SK-N-SH (cell line): Measurements from ENCODE around the gene KLK11. TPM values are rescaled to one million over a fixed set of nuclear protein-coding genes. Genes with fewer than 3 reads are reported as not detected.

Experiments
- CTCF ChIA-PET: fragments of 300-600, 350-600 bp; formaldehyde crosslinking; extraction: SDS; loops from one replicate; lab custom pipeline; 2021; lab: Yijun Ruan, JAX
- POLR2A ChIA-PET: fragments of 350-600 bp; sonication (Branson Sonifier 250); formaldehyde crosslinking; extraction: SDS; loops from one replicate; lab custom pipeline; 2020; ENCODE audit warnings: antibody characterized with exemption, inconsistent platforms; lab: Yijun Ruan, JAX
- DNase-seq: peaks from one replicate; pipeline ENCODE4 v3.0.0; 2012
- H2AFZ ChIP-seq: fragments of 200-600 bp; sonication (generic); 2 replicates; pipeline ENCODE4 v1.8.1; 2016; ENCODE audit warnings: antibody characterized with exemption, mild to moderate bottlenecking, low read depth
- H3F3A ChIP-seq: fragments of 200-600 bp; sonication (generic); replicated peaks from 2 replicates; pipeline ENCODE3; 2016; ENCODE audit warnings: antibody characterized with exemption, mild to moderate bottlenecking; ENCODE audit not compliant: insufficient read depth
- H3K27ac ChIP-seq, 2 experiments: fragments of 200-500 bp in 1 of 2; fragments of 200-600 bp in 1 of 2; sonication (Bioruptor generic) in 1 of 2; sonication (generic), shearing (Covaris generic) in 1 of 2; 2 replicates each; pipeline versions ENCODE4 v1.5.1 to v1.6.1; 2014 to 2016; ENCODE audit warnings: low read depth in 2 of 2, inconsistent platforms in 1 of 2, low read length in 1 of 2, mild to moderate bottlenecking in 1 of 2, mixed read lengths in 1 of 2
- H3K27me3 ChIP-seq: fragments of 200-600 bp; sonication (generic), shearing (Covaris generic); 2 replicates; pipeline ENCODE4 v1.6.1; 2016; ENCODE audit warnings: mixed run types; ENCODE audit not compliant: insufficient read depth
- H3K36me3 ChIP-seq, 2 experiments: fragments of 200-500 bp in 1 of 2; fragments of 200-600 bp in 1 of 2; sonication (Bioruptor generic) in 1 of 2; sonication (generic) in 1 of 2; replicated peaks in 1 of 2; 2 replicates each; pipeline versions ENCODE3 to v1.5.1; 2014 to 2016; ENCODE audit warnings: low read length in 1 of 2, mild to moderate bottlenecking in 1 of 2; ENCODE audit not compliant: insufficient read depth in 2 of 2, control insufficient read depth in 1 of 2
- H3K4me1 ChIP-seq, 2 experiments: fragments of 200-500 bp in 1 of 2; fragments of 200-600 bp in 1 of 2; sonication (Bioruptor generic) in 1 of 2; sonication (generic), shearing (Covaris generic) in 1 of 2; 2 replicates each; pipeline versions ENCODE4 v1.5.1 to v1.6.1; 2014 to 2016; ENCODE audit warnings: low read depth in 1 of 2, low read length in 1 of 2, mixed run types in 1 of 2; ENCODE audit not compliant: insufficient read depth in 2 of 2, control insufficient read depth in 1 of 2
- H3K4me2 ChIP-seq: fragments of 200-600 bp; sonication (generic), shearing (Covaris generic); 2 replicates; pipeline ENCODE4 v1.6.1; 2017; ENCODE audit warnings: mixed run types
- H3K4me3 ChIP-seq, 2 experiments: fragments of 200-500 bp in 1 of 2; fragments of 200-600 bp in 1 of 2; sonication (Bioruptor generic) in 1 of 2; sonication (generic), shearing (Covaris generic) in 1 of 2; 2 replicates each; pipeline versions ENCODE4 v1.5.1 to v1.8.1; 2014 to 2016; ENCODE audit warnings: low read depth in 2 of 2, inconsistent platforms in 1 of 2, low read length in 1 of 2, mild to moderate bottlenecking in 1 of 2, mixed read lengths in 1 of 2, moderate library complexity in 1 of 2
- H3K79me2 ChIP-seq: fragments of 200-600 bp; sonication (generic); 2 replicates; pipeline ENCODE4 v1.8.1; 2017; ENCODE audit warnings: mild to moderate bottlenecking; ENCODE audit not compliant: insufficient read depth
- H3K9ac ChIP-seq: fragments of 200-600 bp; sonication (generic); 2 replicates; pipeline ENCODE4 v1.6.1; 2017; ENCODE audit warnings: mixed run types
- H3K9me2 ChIP-seq: fragments of 200-600 bp; sonication (generic); 2 replicates; pipeline ENCODE4 v1.6.1; 2017; ENCODE audit warnings: mixed run types
- H3K9me3 ChIP-seq: fragments of 200-600 bp; sonication (generic); 2 replicates; pipeline ENCODE4 v1.6.1; 2017; ENCODE audit warnings: mixed run types, mild to moderate bottlenecking, moderate library complexity
- H4K20me1 ChIP-seq: fragments of 200-600 bp; sonication (generic); 2 replicates; pipeline ENCODE4 v1.6.1; 2017; ENCODE audit warnings: mild to moderate bottlenecking, mixed run types; ENCODE audit not compliant: insufficient read depth
- CTCF ChIP-seq: fragments of 200-600 bp; sonication (generic); IDR thresholded peaks from 2 replicates; pipeline ENCODE4 v1.6.1; 2017; ENCODE audit warnings: antibody characterized with exemption, mild to moderate bottlenecking, moderate library complexity
- FOSL2 ChIP-seq: IDR thresholded peaks from 2 replicates; pipeline ENCODE4 v1.4.0; 2012; ENCODE audit warnings: low read depth, mild to moderate bottlenecking, moderate library complexity, borderline replicate concordance
- FOXJ3 ChIP-seq: sonication (generic); formaldehyde crosslinking; IDR thresholded peaks from 2 replicates; pipeline ENCODE4 v1.5.1; 2020; ENCODE audit warnings: mild to moderate bottlenecking, missing genetic modification reagents
- GABPA ChIP-seq: IDR thresholded peaks from 2 replicates; pipeline ENCODE4 v1.4.0; 2012; ENCODE audit warnings: low read depth, mild to moderate bottlenecking
- IRF3 ChIP-seq: fragments of 150-350 bp; IDR thresholded peaks from 2 replicates; pipeline ENCODE4 v1.6.1; 2016; ENCODE audit warnings: mild to moderate bottlenecking, low read depth, low read length
- JUND ChIP-seq: IDR thresholded peaks from 2 replicates; pipeline ENCODE4 v1.4.0; 2012
- MXI1 ChIP-seq: IDR thresholded peaks from 2 replicates; pipeline ENCODE4 v1.6.1; 2012; ENCODE audit warnings: mild to moderate bottlenecking, low read depth, low read length, improper control_type of control experiment
- NRF1 ChIP-seq: IDR thresholded peaks from 2 replicates; pipeline ENCODE4 v1.6.1; 2012; ENCODE audit warnings: low read depth, mild to moderate bottlenecking, low read length
- RAD21 ChIP-seq: IDR thresholded peaks from 2 replicates; pipeline ENCODE4 v1.6.1; 2012; ENCODE audit warnings: mild to moderate bottlenecking, low read length
- RCOR1 ChIP-seq: fragments of 150-350 bp; IDR thresholded peaks from 2 replicates; pipeline ENCODE4 v1.6.1; 2017; ENCODE audit warnings: antibody characterized with exemption, low read length
- REST ChIP-seq: IDR thresholded peaks from 2 replicates; pipeline ENCODE4 v1.6.1; 2012; ENCODE audit warnings: mild to moderate bottlenecking, low read depth, low read length, moderate library complexity
- SIN3A ChIP-seq: IDR thresholded peaks from 2 replicates; pipeline ENCODE4 v1.6.1; 2012; ENCODE audit warnings: low read depth, mild to moderate bottlenecking, low read length, moderate library complexity, borderline replicate concordance
- TCF12 ChIP-seq: IDR thresholded peaks from 2 replicates; pipeline ENCODE4 v1.4.0; 2012
- USF1 ChIP-seq: IDR thresholded peaks from 2 replicates; pipeline ENCODE4 v1.4.0; 2012; ENCODE audit warnings: low read depth, borderline replicate concordance
- USF2 ChIP-seq: fragments of 150-350 bp; IDR thresholded peaks from 2 replicates; pipeline ENCODE4 v1.6.1; 2017; ENCODE audit warnings: antibody characterized with exemption, low read length, low read depth, borderline replicate concordance
- WGBS: methylation state at CpG from one replicate; pipeline ENCODE4 v1.1.6; 2017; ENCODE audit warnings: low lambda C conversion rate; 5-methylcytosine and 5-hydroxymethylcytosine counted together
- polyA plus RNA-seq, 3 experiments: library from polyadenylated mRNA; depleted of rRNA; stranded (reverse); fragments of >200 nt; gene quantifications; 2 replicates each; pipeline ENCODE4 v1.2.3, GENCODE V29; 2012

Gene KLK11
- polyA plus RNA-seq, 1 of the 3 experiments (the other 2 are of a cell fraction): not detected

GRCh38 chr19:51044327-51044726 is 17.9 kb upstream of the KLK11 start:
- POLR2A ChIA-PET: no interaction called here
- no peaks in the 10 kb centered on the region for H3K9me3 ChIP-seq
- no peaks in the 10 kb centered on the region for H3F3A ChIP-seq
- no peaks in the 10 kb centered on the region for H3K4me1 ChIP-seq
- H4K20me1 ChIP-seq: no peaks in the 10 kb centered on the region
- no peak overlapping the region for H3K9ac ChIP-seq
- no peak overlapping the region for H3K27ac ChIP-seq
- H3K36me3 ChIP-seq: no peaks in the 10 kb centered on the region
- H2AFZ ChIP-seq: no peak overlapping the region
- no peaks in the 10 kb centered on the region for H3K9me2 ChIP-seq
- no peak overlapping the region for H3K4me2 ChIP-seq
- DNase-seq: no peak
- no peak for TF ChIP-seq RAD21
- TF ChIP-seq RCOR1: no peak
- no peak for TF ChIP-seq JUND
- TF ChIP-seq FOXJ3: no peak
- TF ChIP-seq SIN3A: no peak
- TF ChIP-seq CTCF: no peak
- TF ChIP-seq FOSL2: no peak
- no peak for TF ChIP-seq GABPA
- no peak for TF ChIP-seq MXI1
- no peak for TF ChIP-seq TCF12
- no peak for TF ChIP-seq USF1
- no peak for TF ChIP-seq USF2
- TF ChIP-seq REST: no peak
- TF ChIP-seq NRF1: no peak
- no peak for TF ChIP-seq IRF3
- no peak overlapping the region for H3K4me3 ChIP-seq
- H3K27me3 ChIP-seq: peaks cover 37% of the 10 kb centered on the region; the same call in 1 of the 2 replicates
- CTCF ChIA-PET: interaction anchor here (1.3 kb wide), 1 partner anchor 23 kb away, joined by 4 read pairs; no protein-coding TSS in a partner anchor
- no peaks in the 10 kb centered on the region for H3K79me2 ChIP-seq
- WGBS: 32% methylated on average over 11 of the region's 11 CpGs
